HPDE6-E6E7 (cell line): Measurements from ENCODE around the gene CHIT1.

Experiments
- DNase-seq: peaks from one replicate; pipeline ENCODE4 v3.0.0; 2011; ENCODE audit warnings: missing footprints; ENCODE audit errors: extremely low spot score

Gene CHIT1

DNA sequence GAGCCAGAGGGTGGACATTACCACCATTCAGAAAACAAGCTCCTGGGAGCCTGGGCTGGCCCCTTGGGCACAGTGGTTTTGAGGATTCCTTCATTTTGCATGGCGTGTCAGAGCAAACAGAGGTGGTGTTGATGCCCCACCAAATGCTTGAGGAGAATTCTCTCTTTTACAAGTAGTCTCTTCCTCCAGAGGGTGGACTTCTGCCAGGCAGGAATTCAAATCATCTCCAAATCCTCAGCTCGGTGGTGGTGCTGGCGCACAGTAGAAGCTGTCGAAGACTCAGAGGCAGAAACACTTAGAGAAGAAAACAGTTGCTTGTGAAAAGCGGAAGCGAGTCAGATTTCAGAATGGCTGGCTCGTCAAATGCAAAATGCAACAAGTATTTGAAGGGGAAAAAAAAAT, 39.5 kb downstream of the CHIT1 start:
- DNase-seq = no peak

DNA sequence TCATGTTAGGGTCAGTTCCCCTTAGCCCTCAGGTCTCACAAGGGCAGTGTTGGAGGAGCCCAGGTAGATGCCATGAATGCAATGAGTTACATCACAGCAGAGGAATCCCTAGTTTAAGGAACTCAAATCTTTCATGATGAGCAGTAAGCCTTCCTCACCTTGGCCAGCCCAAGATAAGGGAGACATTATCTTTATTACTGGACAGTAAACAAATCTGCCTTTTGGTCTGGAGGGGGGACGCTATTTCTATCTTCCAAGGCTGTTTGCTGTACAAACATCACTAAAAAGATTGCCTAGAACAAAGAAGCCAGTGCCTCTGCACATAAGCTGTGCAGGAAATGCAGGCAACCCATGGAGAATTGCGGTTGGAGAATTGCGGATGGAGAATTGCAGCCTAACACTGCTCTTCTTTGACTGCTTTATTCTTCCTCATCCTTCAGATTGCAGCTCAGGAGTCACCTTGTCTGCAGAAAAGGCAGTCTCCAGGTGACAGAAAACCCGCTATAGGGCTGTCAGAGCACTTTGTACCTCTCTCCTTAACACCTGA, 40.7 kb downstream of the CHIT1 start:
- DNase-seq = no peak

DNA sequence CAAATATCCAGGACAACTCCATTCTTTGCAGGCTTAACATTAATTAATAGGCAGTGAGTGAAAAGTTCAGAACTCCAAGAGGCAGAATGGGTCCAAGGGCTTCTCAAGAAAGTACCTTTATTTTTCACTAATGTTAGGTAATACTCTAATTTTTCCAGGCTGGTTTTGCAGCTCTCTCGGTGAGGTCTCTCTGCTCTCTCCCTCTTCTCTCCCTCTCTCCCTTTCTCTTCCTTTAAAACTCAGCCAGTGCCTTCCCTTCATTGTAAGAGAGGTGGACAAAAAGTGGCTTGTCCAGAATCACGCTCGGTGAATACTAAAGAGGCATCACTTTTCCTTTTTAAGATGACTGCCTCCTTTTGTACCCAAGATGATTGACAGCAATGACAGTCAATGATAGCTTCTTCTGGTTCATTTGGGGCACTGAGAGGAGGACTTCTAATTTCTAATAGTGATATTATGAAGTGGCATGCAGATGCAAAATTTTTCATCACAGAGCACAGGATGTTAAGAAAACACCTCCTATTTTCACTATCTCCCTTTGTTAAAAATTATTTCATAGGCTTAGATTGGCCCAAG, 41.7 kb downstream of the CHIT1 start:
- DNase-seq = no peak

DNA sequence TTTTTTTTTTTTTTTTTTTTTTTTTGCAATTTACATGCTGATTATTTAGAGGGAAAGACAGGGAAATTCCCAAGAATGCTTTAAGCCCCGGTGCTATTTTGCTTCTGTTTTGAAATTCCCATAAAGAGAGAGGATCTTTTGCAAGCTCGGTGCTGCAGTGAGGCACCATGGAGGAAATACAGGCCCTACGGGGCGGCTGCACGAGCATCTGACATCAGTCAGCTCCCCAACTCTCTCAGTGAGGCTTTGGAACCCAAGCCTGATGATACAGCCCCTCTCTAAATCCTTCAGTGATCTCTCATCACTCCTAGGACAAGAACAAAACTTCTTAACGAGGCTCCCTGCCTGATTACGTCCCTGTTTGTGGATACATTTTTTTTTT, 42.2 kb downstream of the CHIT1 start:
- DNase-seq = no peak

DNA sequence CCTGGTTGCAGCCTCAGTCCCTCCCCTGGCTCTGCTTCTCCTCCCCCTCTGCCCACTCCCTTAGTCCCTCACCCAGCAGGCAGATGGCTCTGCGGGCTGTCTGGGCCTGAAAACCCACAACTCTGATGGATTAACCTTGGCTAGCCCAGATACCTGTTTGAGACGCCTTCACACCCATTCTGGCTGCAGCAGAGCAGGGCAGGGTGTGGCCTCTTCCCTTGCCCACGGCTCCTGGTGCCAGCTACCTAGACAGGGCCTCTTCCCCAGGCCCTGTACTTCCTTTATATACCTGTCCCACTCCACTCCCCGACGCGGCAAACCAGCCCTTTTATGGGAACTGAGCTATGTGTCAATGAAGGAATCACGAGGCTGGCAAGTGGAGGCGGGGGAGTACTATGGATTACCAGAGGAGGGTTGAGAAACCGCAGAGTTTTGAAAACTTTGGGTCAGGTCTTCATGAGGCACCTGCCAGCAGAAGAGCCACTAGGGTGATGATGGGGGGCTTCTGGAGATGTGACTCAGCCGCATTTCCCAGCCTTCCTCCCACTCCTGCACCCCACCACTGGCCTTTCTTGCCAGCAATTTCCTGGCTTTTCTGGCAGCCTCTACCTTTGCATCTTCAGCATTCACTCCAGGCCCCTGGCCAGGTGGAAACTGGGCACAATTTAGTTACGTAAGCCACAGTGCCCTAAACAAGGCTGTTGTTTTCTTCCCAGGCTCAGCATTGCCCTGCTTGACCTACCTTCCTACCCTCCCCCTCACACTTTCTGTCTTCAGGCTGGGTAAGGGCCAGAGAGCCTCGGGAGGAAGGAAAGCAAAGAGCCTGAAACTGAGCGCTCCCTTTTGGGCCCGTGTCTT, 42.8 kb downstream of the CHIT1 start, which contains the start of gene CHI3L1:
TSS of gene CHI3L1 (minus strand) at position 259 of the 858 bp plus-strand sequence. CDS start at position 178, 81 bp downstream.
- no peak for DNase-seq

DNA sequence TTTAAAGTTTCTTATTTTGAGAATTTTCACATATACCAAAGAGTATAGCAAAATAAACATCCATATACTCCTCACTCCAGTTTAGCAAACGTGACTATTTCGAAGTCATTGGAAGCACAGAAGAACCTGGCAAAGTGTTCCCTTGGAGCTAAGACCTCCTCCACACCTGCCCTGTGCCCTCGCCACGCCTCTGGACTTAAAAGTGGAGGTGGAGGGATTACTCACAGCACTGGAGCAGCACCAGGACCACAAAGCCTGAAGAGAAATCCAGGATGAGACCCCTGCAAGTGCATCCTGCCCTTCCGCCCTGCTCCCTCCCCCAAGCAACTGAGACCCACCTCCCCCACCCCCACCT, 43.4 kb downstream of the CHIT1 start:
- DNase-seq = no peak

DNA sequence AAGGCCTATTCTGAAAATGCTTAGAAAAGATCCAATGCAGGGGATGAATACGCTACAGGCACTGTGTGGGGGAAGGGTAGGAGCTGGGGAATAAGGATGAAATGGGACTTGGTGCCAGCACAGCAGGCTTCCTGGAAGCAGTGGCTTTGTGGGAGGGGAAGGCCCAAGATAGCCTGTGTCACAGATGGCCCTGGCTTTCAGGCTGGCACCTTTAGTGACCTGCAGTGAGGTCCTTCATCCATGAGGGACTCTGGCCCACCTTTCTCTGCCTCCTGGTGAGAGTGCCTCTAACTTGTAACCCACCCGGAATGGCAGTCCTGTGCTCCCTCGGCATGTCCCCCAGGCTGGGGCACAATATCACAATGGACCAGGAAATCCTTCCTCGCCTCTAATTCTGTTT, 43.9 kb downstream of the CHIT1 start:
- no peak for DNase-seq

DNA sequence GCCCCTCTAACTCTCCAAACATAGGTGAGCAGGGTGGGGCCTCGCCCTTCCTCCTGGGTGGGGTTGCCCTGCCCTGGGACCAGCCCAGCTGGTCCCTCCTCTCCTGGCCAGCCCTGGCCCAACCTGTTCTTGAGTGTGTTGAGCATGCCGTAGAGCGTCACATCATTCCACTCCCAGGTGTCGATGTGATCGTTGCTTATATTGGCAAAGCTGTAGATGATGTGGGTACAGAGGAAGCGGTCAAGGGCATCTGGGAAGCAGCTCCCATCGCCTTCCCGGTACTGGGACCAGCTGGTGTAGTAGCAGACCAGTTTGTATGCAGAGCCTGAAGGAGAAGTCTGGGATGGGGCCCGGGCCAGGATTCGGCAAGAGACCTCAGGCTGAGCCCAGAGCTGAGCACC, 44.4 kb downstream of the CHIT1 start:
- no peak for DNase-seq

DNA sequence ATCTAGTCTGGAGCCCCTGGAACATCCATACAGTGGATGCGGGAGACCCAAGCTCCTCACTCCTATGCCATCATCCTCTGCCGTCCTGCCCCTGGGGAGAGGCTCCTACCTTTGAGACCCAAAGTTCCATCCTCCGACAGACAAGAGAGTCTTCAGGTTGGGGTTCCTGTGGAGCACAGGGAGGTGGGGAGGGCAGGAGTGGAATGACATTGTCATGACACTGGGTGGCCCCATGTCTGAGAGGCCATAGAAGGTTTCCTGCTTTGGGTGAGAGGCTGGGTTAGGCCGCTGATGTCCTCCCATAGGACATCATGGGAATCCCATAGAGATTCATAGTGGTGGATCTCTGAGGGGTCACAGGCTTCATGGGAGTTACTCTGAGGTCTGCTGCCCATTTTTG, 45.0 kb downstream of the CHIT1 start:
- no peak for DNase-seq

DNA sequence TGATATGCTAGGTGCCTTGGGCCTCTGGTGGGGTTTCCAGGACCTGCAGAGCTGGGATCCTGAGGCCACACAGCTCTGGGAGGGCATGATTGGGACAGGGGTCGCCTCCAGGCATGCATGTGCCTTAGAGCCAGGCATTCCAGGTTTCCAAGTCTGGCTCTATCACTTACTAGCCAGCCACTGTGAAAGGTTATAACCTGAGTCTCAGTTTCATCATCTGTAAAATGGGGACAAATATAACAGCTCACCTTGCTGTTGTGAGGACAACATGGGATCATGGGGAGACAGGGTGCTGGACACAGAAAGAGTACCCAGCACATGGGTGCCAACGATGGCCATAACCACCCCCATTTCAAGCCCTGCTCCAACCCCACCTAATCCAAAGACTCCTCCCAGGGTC, 45.6 kb downstream of the CHIT1 start:
- no peak for DNase-seq

DNA sequence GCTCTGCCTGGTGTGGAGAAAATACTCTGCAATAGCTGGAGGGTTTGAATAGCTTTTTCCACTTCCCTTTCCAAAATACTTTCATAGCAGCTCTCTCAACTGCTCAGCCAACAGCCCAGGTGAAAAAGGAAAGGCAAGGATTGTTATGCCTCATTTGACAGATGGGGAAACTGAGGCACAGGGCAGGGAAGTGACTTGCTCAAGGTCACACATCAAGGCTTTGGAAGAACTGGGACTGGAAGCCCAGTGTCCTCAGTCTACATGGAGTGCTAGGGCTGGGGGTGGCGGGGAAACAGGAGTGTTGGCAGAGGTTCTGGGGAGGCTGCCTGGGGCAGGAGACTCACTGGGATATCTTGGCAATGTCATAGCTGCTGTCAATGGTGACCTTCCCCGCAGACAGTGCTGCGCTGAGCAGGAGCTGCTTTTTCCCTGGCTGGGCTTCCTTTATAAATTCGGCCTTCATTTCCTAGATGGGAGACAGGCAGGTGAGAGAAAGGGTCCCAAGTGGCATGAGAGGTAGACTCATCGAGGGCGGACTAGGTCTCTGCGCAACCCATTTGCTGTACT, 47.0 kb downstream of the CHIT1 start:
- no peak for DNase-seq

DNA sequence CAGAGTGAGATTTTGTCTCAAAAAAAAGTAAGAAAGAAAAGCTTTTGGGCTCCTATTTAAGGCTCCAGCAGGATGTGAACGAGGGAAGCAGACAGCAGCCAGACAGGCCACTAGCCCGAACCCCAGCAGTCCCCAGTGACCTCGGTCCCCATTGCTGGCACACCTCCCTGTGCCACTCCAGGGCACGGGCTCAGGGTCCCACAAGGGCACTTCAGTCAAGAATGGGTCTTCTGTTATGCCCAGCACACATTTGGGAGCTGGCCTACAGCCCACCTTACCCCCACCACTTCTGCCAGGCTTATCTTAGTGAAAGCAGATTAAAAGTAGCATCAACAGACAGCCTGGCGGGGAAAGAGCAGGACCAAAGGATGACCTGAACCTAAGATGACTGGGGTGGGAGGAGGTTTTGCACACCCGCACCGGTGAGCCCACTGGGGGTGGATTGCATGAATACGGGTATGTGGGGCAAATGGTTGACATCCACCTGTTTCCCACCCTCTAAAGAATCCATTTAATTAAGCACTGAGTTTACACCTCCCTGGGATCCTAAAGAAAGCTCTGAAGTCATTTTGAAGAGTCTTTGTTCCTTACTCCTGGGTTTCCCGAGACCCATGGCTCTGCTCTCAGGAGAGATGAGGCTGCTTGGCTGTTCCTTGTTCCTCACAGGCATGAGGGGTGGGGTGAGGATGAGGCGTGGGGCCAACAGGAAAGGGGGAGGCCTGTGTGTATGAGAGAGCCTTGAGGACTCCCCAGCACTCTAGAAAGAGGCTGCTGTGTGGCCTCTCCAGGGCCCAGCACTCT, 47.7 kb downstream of the CHIT1 start:
- DNase-seq = no peak

DNA sequence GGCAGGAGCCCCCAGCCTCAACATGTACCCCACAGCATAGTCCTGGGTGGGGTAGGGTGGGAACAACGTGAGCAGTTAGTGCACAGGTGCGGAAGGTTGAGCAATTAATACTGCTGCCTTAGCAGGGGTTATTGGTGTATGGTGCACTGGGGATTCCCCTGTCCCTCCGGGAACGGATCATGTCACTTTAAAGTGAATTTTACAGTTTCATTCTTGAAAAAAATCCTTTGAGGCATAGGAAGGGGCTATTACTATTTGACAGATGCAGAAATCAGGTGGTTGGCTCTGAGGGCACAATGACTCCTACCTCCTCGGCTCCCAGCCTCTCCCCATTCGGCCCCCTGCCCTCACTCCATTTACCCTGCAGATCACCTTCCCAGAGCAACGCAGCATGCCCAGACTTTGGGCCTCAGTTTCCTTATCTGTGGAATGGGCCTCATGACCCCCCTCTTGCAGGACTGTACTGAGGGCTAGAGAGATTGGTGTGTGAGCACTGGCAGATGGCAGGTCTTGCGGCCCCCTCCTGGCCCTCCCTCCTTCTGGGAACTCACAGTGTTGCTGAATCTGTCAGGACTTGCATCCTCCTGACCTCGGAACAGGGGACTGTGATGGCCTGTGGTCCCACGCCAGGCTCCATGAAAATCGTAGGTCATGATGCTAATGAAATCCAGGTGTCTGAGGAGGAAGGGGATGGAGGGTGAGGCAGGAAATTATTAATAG, 48.7 kb downstream of the CHIT1 start:
- DNase-seq = no peak

DNA sequence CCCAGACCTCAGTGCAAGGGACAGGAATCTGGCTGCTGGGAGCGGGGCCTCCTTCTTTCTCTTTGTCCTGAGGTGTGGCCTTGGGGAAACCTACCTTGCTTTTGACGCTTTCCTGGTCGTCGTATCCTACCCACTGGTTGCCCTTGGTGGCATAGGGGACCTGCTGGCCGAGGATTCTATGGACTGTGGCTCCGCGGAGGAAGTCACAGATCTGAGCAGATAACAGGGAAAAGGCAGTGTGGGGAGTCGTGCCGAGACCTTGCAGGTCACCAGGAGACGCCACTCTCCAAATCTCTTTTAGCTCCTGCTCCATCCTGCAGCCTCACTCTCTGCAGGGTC, 49.8 kb downstream of the CHIT1 start:
- DNase-seq = no peak

DNA sequence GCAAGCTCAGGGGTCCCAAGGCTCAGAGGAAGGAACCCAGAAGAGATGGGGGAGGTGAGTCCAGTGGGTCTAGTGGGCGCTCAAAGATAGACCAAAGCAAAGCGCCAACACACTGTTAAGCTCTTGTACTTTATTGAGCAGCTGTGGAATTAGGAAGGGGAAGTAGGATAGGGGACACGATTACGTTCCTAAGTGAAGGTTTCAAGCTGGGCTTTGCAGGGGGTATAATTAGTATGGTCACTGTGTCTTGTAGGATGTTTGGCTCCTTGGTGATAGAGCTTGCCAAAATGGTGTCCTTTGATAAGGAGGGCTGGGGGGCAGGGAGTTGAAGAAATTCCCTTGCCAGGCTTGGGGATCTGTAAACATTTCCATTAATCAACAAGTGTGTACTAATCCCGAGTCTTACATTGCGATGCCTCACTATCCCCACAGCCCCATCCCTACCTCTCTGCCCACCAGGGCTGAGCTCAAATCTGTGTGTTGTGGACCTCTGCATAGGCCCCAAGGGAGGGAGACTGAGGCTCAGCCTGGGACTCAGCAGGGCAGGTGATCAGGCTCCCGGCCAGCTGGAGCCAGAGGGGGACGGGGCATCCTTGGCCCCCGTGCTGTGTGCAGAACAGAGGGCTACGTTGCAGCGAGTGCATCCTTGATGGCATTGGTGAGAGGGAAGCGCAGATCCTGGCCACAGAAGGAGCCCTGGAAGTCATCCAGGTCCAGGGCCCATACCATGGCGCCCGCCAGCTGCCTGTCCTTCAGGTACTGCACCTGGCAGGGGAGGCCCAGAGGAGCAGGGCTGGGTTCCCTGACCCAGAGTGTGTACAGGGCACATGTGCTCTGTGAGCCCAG, 50.4 kb downstream of the CHIT1 start:
- no peak for DNase-seq

DNA sequence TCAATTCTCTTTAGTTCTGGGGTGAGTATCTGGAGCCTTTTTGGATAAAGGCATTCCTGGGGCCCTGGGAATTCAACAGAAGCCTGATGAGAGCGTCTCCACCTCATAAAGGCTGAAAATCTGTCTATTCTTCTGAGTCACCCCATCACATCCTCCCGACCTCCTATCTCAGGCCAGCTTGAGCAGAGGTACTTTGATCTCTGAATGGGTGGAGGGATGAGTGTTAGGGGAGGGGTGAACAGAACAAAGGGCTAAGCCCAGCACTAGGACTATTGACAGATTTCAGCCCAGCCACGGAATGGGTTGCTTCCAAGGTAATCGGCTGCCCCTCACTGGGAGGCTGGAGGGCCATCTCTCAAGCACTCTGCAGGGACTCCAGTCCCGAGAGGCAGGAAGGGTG, 51.4 kb downstream of the CHIT1 start:
- no peak for DNase-seq

DNA sequence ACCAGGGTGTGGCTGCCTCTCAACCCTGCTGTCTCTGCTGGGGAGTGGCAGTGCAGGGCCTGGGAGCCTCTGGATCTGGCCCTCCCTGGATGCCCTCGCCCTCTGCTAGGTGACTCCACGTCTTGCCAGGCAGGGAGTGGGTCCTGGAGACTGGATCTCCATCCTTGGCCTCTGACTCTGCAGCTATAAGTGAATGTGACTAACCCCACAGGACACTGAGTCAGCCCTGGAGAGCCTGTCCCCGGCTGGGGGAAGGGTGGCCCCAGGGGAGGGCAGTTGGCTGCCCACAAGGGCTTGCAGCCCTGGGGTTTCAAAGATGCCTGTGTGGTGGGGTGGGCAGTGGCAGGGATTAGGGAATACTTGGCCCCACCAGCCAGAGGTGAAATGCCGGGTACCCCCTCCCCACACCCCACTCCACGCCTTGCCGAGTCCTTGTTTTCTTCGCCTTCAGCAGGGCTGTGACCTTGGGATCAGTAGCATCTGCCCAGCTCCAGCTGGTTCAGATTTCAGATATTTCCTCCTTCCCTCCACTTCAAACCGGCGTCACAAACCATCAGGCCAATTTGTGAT, 51.9 kb downstream of the CHIT1 start:
- DNase-seq = peak; percentile 17

DNA sequence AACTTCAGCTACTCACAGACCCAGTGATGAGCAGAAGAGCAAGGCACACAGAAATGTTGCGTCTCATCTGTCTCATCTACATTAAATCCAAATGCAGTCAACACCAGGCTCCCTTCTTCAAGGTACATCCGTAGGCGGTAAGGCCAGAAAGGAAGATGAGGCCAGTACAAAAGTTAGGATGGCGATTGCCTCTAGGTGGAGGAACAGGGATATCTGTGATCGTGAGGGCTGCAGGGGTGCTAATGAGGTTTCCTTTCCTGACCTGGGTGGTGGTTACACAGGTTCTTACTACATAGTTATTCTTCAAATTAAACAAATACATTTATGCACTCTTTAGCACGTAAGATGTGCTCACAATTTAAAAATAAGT, 52.5 kb downstream of the CHIT1 start:
- DNase-seq = no peak

DNA sequence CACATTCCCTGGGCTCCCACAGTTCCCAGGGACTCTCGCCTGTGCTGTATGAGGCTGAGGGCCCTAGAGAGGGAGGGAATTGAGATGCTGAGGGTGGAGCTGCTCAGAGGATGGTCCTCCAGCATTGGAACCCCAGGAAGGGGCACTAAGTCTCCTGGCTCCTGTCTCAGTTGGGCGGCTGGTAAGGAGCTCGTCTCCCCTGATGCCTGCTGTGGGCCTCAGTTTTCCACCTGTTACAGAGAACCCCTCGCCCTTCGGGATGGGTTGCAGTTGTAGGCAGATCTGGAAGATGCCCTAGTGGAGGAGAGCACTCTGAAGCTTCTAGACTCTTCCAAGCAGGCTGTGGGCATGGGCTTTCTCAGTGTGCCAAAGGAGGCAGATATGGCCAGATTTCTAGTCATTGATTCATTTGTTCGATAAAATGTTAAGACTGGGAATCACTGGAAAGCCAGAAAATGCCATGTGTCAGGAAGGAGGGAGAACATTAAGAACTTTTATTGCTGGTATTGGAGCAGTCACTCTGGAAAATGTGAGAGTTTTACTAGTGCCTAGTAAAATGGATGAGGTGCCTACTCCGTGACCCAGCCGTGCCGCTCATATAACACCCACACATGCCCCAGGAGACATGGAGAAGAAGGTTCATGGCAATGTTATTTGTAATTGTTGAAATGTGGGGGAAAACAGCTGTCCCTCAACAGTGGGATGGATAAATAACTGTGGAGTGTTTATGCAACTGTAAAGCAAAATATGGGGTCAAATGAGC, 53.0 kb downstream of the CHIT1 start:
- no peak for DNase-seq

DNA sequence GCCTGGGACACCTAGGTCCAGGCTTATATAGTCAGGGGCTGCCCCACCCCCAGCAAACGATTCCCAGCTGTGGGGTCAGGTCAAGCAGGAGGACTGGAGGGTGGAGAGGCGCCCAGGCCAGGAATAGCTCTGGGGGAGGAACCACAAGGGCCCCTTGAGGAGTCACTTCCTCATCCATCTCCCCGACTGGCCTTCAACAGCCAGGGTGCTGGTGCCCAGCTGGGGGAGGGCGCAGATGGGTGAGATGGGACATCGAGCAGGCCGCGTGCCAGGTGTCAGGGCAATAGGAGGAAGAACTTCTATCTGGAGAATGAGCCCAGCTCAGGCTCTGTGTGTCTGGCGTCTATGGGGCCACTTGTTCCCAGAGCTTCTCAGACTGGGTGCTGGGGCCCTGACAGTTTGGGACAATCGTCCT, 53.6 kb downstream of the CHIT1 start:
- no peak for DNase-seq
